NCI-H2171 treated with DMSO at 0.1 percent for 48 hours (cell line): ENCODE data around the gene BLVRB.
"Not testable (repeated sequence)": the region's sequence is repeated elsewhere in the genome, so short reads cannot be mapped to it uniquely, and the experiment has no call there.

Experiments used
- DNase-seq: peaks from one replicate; lab custom pipeline; 2025; lab: John Stamatoyannopoulos, UW

BLVRB gene

GRCh38 chr19:40449506-40449905 lies 16.0 kb downstream of the BLVRB start:
- DNase-seq, result no peak

GRCh38 chr19:40446263-40446784 lies 19.2 kb downstream of the BLVRB start:
- DNase-seq, result no peak

GRCh38 chr19:40445780-40446262 lies 19.7 kb downstream of the BLVRB start:
- no peak for DNase-seq

GRCh38 chr19:40444825-40445312 lies 20.7 kb downstream of the BLVRB start:
- no peak for DNase-seq

- peak; percentile 96 for DNase-seq
Observed at GRCh38 chr19:40444000-40444824, 21.3 kb downstream of the BLVRB start, which contains the start of gene SERTAD3. Gene SERTAD3 (minus strand): TSS chr19:40444335. CDS start chr19:40442080, 2,255 bp downstream.

GRCh38 chr19:40443131-40443999 lies 22.2 kb downstream of the BLVRB start:
- peak; percentile 99 for DNase-seq

GRCh38 chr19:40442328-40443130 lies 23.0 kb downstream of the BLVRB start:
- DNase-seq, result no peak

- DNase-seq, result no peak
Observed at GRCh38 chr19:40441719-40442253, 23.8 kb downstream of the BLVRB start.

GRCh38 chr19:40438284-40438683 lies 27.3 kb downstream of the BLVRB start:
- DNase-seq, result no peak

GRCh38 chr19:40433391-40434216 lies 31.9 kb downstream of the BLVRB start:
- peak; percentile 60 for DNase-seq

GRCh38 chr19:40432760-40433159 lies 32.8 kb downstream of the BLVRB start:
- DNase-seq, result not testable (repeated sequence)

GRCh38 chr19:40431698-40432097 lies 33.8 kb downstream of the BLVRB start:
- DNase-seq, result no peak

GRCh38 chr19:40430242-40430641 lies 35.3 kb downstream of the BLVRB start:
- not testable (repeated sequence) for DNase-seq

GRCh38 chr19:40428197-40428596 lies 37.3 kb downstream of the BLVRB start:
- DNase-seq, result not testable (repeated sequence)

GRCh38 chr19:40425450-40426287 lies 39.9 kb downstream of the BLVRB start, which contains the start of gene SERTAD1:
Gene SERTAD1 (minus strand): TSS chr19:40425992. CDS start chr19:40423546, 2,446 bp downstream.
- peak; percentile 99 for DNase-seq

- no peak for DNase-seq
Observed at GRCh38 chr19:40424637-40425449, 40.7 kb downstream of the BLVRB start.

GRCh38 chr19:40423938-40424337 lies 41.6 kb downstream of the BLVRB start:
- DNase-seq, result no peak
